CD4-positive, alpha-beta T cell treated with Interleukin-21 for 1 hour (primary cell): ENCODE data around the gene ADAMTS8.

Experiments
- DNase-seq: peaks from one replicate; pipeline ENCODE4 v3.0.0-alpha.2; 2020

Gene ADAMTS8

GRCh38 chr11:130415731-130416529 lies 12.5 kb downstream of the ADAMTS8 start:
- DNase-seq, result no peak

- no peak for DNase-seq
Measured at GRCh38 chr11:130414107-130415080, 14.0 kb downstream of the ADAMTS8 start.

GRCh38 chr11:130413405-130414106 lies 14.9 kb downstream of the ADAMTS8 start:
- no peak for DNase-seq

GRCh38 chr11:130411223-130411622 lies 17.2 kb downstream of the ADAMTS8 start:
- DNase-seq, result no peak

- DNase-seq, result no peak
Measured at GRCh38 chr11:130409594-130410388, 18.6 kb downstream of the ADAMTS8 start.

DNA sequence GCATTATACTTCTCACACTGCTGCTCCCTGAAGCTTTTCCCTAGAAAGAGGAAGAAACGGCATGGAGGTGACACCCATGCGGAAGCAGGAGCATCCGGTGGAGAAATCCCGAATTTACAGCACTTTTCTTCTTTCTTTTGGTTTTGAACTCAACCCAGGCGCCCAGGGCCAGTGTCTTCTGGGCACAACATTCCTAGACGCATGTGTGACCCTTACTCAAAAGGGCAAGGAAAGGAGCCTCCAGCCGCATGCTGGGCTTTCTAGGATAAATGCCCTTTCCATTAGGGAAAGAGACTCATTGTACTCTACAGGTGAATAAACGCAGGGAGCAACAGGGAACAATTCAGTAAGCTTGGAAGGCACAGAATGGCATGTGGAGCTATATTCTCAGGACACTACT lies 19.5 kb downstream of the ADAMTS8 start:
- no peak for DNase-seq

- DNase-seq, result no peak
Measured at GRCh38 chr11:130408401-130408890, 20.0 kb downstream of the ADAMTS8 start.

DNA sequence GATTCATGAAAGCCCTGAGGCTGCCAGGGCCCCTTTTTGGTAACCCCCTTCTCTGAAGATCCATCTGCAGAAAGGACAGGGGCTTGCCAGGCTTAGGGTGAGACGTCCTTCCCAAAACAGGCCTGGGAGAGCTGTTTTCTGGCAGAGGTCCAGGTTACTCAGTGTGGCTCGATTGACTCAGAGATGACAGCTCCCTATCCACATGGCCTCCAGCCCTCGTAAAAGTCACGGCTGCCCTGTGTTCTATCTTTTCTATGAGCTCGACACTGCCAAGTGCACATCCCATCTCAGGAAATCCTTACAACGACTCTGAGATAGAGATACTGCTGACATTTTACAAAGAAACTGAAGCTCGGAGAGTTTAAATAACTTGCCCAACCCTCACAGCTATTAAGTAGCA lies 20.4 kb downstream of the ADAMTS8 start:
- no peak for DNase-seq

GRCh38 chr11:130405428-130405827 lies 23.0 kb downstream of the ADAMTS8 start:
- no peak for DNase-seq

- DNase-seq, result no peak
Measured at GRCh38 chr11:130404727-130405126, 23.7 kb downstream of the ADAMTS8 start.

DNA sequence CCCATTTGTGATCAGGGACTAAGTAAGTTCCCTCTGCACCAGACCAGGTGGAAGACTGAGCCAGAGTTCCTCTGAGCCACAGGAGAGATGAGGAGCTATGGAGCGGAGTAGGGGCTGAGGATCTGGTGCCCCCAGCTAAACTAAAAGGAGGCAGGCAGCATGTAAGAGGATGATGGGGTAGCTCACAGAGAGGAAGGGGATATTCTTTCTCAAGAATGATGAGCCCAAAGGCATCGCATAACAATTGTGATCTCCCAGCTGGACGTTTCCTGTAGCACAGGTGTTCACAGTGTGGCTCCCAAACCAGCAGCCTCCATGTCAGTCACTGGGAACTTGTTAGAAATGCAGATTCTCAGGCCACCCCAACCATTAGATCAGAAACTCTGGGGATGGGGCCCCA lies 24.4 kb downstream of the ADAMTS8 start:
- no peak for DNase-seq

GRCh38 chr11:130403271-130403804 lies 25.1 kb downstream of the ADAMTS8 start:
- no peak for DNase-seq

GRCh38 chr11:130402570-130402969 lies 25.8 kb downstream of the ADAMTS8 start:
- no peak for DNase-seq

DNA sequence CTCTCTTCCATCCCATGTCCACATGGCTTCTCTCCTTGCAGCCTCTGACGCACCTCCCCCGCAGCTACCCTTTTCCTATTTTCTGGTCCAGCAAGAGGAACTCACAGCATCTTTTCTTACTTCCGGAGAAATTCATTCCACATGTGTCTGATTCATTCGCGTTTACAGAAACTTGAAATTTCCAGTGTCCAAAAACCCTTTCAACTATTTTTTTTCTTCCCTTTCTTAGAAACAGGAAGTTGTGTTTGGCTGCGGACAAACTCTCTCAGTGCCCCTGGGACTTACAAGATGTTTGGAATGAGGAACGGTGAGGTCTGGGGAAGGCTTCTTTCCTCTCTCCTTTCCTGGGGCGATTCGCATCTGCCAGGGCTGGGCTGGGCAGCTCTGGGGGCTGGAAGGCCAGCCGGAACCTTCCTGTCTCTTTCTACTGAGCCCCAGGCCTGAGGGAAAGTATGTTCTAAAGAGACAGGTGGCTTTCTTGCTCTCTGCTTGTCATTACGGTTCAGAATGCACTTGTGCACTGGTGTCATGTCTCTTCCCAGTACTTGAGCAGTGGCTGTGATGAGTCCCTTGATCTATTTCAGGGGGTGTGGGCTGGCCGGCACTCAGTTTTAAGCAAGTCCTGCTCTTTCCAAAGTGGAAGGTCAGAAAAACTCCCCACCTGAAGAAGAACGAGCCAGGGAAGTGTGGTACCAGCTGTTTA lies 27.5 kb downstream of the ADAMTS8 start:
- no peak for DNase-seq

DNA sequence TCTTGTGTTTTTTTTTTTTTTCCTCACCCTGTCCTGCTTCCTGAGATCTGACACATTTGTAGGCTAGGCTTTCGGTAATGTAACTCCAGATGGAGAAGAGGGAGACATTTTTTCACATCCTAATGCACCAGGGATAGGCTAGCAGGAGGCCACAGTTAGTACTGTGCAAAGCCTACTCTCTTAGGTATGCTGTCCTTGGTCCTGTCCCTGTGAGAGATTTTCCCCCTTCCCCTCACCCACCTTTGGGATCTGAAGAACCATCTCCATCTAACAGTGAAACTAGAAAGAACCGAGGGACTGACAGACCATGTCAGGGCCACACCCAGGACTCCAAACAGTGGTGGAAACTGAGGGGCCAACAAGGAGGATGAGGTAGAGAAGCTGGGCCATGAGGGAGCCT lies 29.2 kb downstream of the ADAMTS8 start:
- no peak for DNase-seq

GRCh38 chr11:130397780-130398179 lies 30.6 kb downstream of the ADAMTS8 start:
- DNase-seq, result no peak

DNA sequence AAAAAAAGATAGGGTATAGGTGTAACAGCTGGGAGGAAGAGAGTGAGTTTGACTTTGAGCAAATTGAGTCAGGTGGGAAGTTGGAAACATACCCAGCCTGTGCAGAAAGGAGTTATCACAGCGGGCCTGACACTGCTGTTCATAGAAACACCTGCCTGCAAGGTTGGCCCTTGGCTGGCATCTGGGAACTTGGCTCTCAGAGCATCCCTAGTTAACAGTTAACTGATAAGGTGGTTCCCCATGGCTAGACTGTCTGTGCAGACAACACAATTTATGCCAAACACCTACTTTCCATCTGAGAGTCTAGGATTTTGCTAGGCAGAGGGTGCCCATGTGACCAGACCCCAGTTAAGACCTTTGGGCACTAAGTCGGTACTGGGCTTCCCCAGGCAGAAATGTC lies 31.4 kb downstream of the ADAMTS8 start:
- DNase-seq, result no peak

DNA sequence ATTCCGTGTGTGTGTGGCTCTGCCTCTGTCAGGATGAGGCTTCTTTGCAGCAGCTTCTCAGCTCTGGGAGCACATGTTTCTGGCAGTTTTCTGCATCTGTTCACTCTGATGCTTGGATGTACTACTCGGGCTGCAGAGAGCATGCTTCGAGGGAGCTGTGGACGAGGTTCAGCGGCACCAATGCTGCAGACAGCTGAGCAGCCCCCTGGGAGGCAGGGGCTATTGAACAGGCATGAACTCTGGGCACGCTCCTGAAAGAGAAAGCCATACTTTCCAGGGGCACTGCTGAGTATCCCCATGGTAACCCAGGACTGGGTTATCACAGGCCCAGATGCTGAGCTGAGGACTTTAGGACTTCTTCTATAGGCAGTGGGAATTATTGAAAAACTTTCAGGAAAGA lies 33.8 kb downstream of the ADAMTS8 start:
- no peak for DNase-seq

- no peak for DNase-seq
Measured at GRCh38 chr11:130391711-130392110, 36.7 kb downstream of the ADAMTS8 start.

GRCh38 chr11:130390071-130390758 lies 38.2 kb downstream of the ADAMTS8 start:
- no peak for DNase-seq
